ENCODE results near the gene IQGAP2.
"Not testable (repeated sequence)": the region's sequence is repeated elsewhere in the genome, so short reads cannot be mapped to it uniquely, and the experiment has no call there.

Gene IQGAP2

GRCh38 chr5:76500633-76501393 lies 97.7 kb downstream of the IQGAP2 start:
- no peak for DNase-seq (ENCODE audit: low spot score)

GRCh38 chr5:76503929-76504328 lies 100.8 kb downstream of the IQGAP2 start:
- DNase-seq (ENCODE audit: low spot score): no peak

- no peak for DNase-seq (ENCODE audit: low spot score)
Measured at GRCh38 chr5:76504901-76505564, 101.9 kb downstream of the IQGAP2 start.

- DNase-seq (ENCODE audit: low spot score): no peak
Measured at GRCh38 chr5:76513476-76513875, 110.4 kb downstream of the IQGAP2 start.

GRCh38 chr5:76514292-76514691 lies 111.2 kb downstream of the IQGAP2 start:
- DNase-seq (ENCODE audit: low spot score): no peak

GRCh38 chr5:76514713-76515112 lies 111.6 kb downstream of the IQGAP2 start:
- DNase-seq (ENCODE audit: low spot score): no peak

GRCh38 chr5:76517334-76517733 lies 114.2 kb downstream of the IQGAP2 start:
- DNase-seq (ENCODE audit: low spot score): no peak

- not testable (repeated sequence) for DNase-seq (ENCODE audit: low spot score)
Measured at GRCh38 chr5:76518246-76518645, 115.2 kb downstream of the IQGAP2 start.

GRCh38 chr5:76521240-76521758 lies 118.2 kb downstream of the IQGAP2 start:
- no peak for DNase-seq (ENCODE audit: low spot score)

- no peak for DNase-seq (ENCODE audit: low spot score)
Measured at GRCh38 chr5:76522103-76522935, 119.2 kb downstream of the IQGAP2 start.

- no peak for DNase-seq (ENCODE audit: low spot score)
Measured at GRCh38 chr5:76524101-76524835, 121.2 kb downstream of the IQGAP2 start.

- no peak for DNase-seq (ENCODE audit: low spot score)
Measured at GRCh38 chr5:76524868-76525267, 121.8 kb downstream of the IQGAP2 start.

GRCh38 chr5:76525956-76526355 lies 122.9 kb downstream of the IQGAP2 start:
- DNase-seq (ENCODE audit: low spot score): no peak

GRCh38 chr5:76526950-76527583 lies 124.0 kb downstream of the IQGAP2 start:
- no peak for DNase-seq (ENCODE audit: low spot score)

- no peak for DNase-seq (ENCODE audit: low spot score)
Measured at GRCh38 chr5:76527685-76528161, 124.6 kb downstream of the IQGAP2 start.

- no peak for DNase-seq (ENCODE audit: low spot score)
Measured at GRCh38 chr5:76528547-76529331, 125.7 kb downstream of the IQGAP2 start.

- DNase-seq (ENCODE audit: low spot score): no peak
Measured at GRCh38 chr5:76529464-76530344, 126.6 kb downstream of the IQGAP2 start.

- no peak for DNase-seq (ENCODE audit: low spot score)
Measured at GRCh38 chr5:76532052-76532451, 129.0 kb downstream of the IQGAP2 start.

GRCh38 chr5:76532973-76533372 lies 129.9 kb downstream of the IQGAP2 start:
- DNase-seq (ENCODE audit: low spot score): no peak
